Neural progenitor cell (in vitro differentiated cells): ENCODE measurements around the gene MRPL21.

Experiments used
- EZH2phosphoT487 ChIP-seq: fragments of 200-600 bp; sonication (generic); IDR thresholded peaks from 2 replicates; pipeline ENCODE4 v1.6.1; 2017; ENCODE audit warnings: antibody characterized with exemption
- TF ChIP-seq, protein P1 (sequence below): fragments of 200-600 bp; sonication (generic); IDR thresholded peaks from 2 replicates; pipeline ENCODE4 v1.5.1; 2017; ENCODE audit warnings: antibody characterized with exemption, mild to moderate bottlenecking

DNA sequence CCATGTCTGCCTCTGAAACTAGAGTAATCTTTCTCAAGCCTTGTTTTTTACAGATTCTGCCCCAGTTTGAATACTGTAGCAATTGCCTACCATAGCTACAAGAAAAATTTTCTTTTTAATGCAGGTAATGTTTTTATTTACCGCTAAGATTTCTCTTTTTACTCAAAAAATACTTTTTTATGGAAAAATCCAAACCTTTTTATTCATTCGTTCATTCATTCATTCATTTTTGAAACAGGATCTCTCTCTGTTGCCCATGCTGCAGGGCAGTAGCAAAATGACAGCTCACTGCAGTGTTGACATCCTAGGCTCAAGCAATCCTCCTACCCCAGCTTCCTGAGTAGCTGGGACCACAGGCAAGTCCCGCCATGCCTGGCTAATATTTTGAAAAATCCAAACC lies 59.3 kb downstream of the MRPL21 start:
- TF ChIP-seq, protein P1, sequence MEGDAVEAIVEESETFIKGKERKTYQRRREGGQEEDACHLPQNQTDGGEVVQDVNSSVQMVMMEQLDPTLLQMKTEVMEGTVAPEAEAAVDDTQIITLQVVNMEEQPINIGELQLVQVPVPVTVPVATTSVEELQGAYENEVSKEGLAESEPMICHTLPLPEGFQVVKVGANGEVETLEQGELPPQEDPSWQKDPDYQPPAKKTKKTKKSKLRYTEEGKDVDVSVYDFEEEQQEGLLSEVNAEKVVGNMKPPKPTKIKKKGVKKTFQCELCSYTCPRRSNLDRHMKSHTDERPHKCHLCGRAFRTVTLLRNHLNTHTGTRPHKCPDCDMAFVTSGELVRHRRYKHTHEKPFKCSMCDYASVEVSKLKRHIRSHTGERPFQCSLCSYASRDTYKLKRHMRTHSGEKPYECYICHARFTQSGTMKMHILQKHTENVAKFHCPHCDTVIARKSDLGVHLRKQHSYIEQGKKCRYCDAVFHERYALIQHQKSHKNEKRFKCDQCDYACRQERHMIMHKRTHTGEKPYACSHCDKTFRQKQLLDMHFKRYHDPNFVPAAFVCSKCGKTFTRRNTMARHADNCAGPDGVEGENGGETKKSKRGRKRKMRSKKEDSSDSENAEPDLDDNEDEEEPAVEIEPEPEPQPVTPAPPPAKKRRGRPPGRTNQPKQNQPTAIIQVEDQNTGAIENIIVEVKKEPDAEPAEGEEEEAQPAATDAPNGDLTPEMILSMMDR, result no peak
- no peak for TF ChIP-seq EZH2phosphoT487
